ENCODE data around the gene DLGAP3.

DNA sequence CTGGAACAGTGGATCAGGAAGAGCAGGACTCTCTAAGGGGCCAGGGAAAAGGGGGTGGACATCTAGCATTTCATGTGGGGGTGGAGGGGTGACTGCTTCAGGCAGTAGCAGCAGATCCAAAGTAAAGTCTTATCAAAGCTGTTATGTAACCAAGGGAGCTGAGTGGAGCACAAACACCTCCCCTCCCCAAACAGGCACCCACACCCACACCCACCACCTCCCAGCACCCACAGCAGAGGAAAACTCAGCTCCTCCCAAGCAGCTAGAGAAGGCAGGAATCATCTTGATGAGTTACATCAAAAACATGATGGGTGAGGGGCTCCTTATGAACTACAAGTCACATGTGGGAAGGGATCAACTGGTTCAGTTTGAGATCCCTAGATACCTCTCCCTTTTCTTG, 6.0 kb downstream of the DLGAP3 start:
- TF ChIP-seq POLR2A (IDR thresholded peaks at IDR 0.05), result no peak
- TF ChIP-seq, protein P1, sequence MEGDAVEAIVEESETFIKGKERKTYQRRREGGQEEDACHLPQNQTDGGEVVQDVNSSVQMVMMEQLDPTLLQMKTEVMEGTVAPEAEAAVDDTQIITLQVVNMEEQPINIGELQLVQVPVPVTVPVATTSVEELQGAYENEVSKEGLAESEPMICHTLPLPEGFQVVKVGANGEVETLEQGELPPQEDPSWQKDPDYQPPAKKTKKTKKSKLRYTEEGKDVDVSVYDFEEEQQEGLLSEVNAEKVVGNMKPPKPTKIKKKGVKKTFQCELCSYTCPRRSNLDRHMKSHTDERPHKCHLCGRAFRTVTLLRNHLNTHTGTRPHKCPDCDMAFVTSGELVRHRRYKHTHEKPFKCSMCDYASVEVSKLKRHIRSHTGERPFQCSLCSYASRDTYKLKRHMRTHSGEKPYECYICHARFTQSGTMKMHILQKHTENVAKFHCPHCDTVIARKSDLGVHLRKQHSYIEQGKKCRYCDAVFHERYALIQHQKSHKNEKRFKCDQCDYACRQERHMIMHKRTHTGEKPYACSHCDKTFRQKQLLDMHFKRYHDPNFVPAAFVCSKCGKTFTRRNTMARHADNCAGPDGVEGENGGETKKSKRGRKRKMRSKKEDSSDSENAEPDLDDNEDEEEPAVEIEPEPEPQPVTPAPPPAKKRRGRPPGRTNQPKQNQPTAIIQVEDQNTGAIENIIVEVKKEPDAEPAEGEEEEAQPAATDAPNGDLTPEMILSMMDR (IDR thresholded peaks at IDR 0.05), result no peak
